Stimulated activated CD8-positive, alpha-beta memory T cell treated with anti-CD3 and anti-CD28 coated beads, Interleukin-2, amount 100 ng/mL, for 48 hours (primary cell): ENCODE results near the gene GGA3.

Experiments used
- DNase-seq, 2 donors: peaks; one replicate each; pipeline ENCODE4 v3.0.0-alpha.2; 2020; ENCODE audit warnings: low read depth in 2 of 2

GGA3 gene

GRCh38 chr17:75250009-75250471 is 11.4 kb downstream of the GGA3 start:
- DNase-seq: peak; percentile 65 to 73

- DNase-seq: no peak
These were observed 11.8 kb downstream of the GGA3 start for GRCh38 chr17:75249564-75249963.

- no peak for DNase-seq
These were observed 15.0 kb downstream of the GGA3 start for GRCh38 chr17:75246404-75246803.

GRCh38 chr17:75245011-75245410 is 16.4 kb downstream of the GGA3 start:
- DNase-seq: no peak

GRCh38 chr17:75244133-75244866 is 17.1 kb downstream of the GGA3 start:
- no peak for DNase-seq

- no peak for DNase-seq
These were observed 18.9 kb downstream of the GGA3 start for GRCh38 chr17:75242461-75243042.

GRCh38 chr17:75241996-75242460 is 19.4 kb downstream of the GGA3 start:
- DNase-seq: no peak

- no peak for DNase-seq
These were observed 19.9 kb downstream of the GGA3 start for GRCh38 chr17:75241502-75241901.

GRCh38 chr17:75241143-75241430 is 20.3 kb downstream of the GGA3 start:
- no peak for DNase-seq

- DNase-seq: peak in 1 of 2 donors; percentile 49
These were observed 20.8 kb downstream of the GGA3 start for GRCh38 chr17:75240394-75241142.

- DNase-seq: no peak
These were observed 21.5 kb downstream of the GGA3 start for GRCh38 chr17:75239778-75240393.

- no peak for DNase-seq
These were observed 22.2 kb downstream of the GGA3 start for GRCh38 chr17:75239214-75239613.

- peak in 1 of 2 donors; percentile 37 for DNase-seq
These were observed 22.7 kb downstream of the GGA3 start for GRCh38 chr17:75238684-75239191.

- DNase-seq: no peak
These were observed 23.3 kb downstream of the GGA3 start for GRCh38 chr17:75238020-75238580.

GRCh38 chr17:75237100-75238014 is 24.0 kb downstream of the GGA3 start:
- DNase-seq: no peak

- no peak for DNase-seq
These were observed 28.6 kb downstream of the GGA3 start for GRCh38 chr17:75232786-75233185.

- DNase-seq: no peak
These were observed 29.5 kb downstream of the GGA3 start for GRCh38 chr17:75231741-75232464.

- no peak for DNase-seq
These were observed 30.3 kb downstream of the GGA3 start for GRCh38 chr17:75231071-75231470.

- no peak for DNase-seq
These were observed 32.6 kb downstream of the GGA3 start for GRCh38 chr17:75228847-75229246.

GRCh38 chr17:75228305-75228704 is 33.1 kb downstream of the GGA3 start:
- DNase-seq: no peak
